NCI-H2171 treated with DMSO at 0.1 percent for 48 hours (cell line): Measurements from ENCODE around the gene ACTL7B.
"Not testable (repeated sequence)": the region's sequence is repeated elsewhere in the genome, so short reads cannot be mapped to it uniquely, and the experiment has no call there.

ENCODE experiments used
- DNase-seq: peaks from one replicate; lab custom pipeline; 2025; lab: John Stamatoyannopoulos, UW

The ACTL7B gene

DNA sequence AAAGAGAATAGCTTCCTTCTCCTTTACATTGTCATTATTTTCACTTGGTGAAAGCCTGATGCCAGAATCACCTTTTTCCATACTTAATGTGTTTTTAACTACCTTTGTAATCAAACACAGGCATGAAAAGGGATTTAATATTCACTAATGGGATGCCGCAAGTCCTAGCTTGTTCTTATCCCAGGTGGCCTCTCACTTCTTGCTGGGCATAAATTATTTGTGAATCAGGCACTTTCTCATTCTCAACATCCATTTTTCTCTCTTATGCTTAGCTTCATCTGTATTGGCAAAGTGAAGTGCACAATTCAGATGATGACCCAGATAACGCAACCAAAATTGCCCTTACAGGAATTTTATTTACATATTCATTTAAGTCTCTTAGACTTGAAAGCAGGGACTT is 10.9 kb downstream of the ACTL7B start:
- peak; percentile 95 for DNase-seq

- DNase-seq: peak; percentile 86
Measured at GRCh38 chr9:108844391-108844790, 11.4 kb downstream of the ACTL7B start.

- peak; percentile 24 for DNase-seq
Measured at GRCh38 chr9:108842610-108843295, 13.0 kb downstream of the ACTL7B start.

GRCh38 chr9:108839561-108839960 is 16.2 kb downstream of the ACTL7B start:
- DNase-seq: not testable (repeated sequence)

DNA sequence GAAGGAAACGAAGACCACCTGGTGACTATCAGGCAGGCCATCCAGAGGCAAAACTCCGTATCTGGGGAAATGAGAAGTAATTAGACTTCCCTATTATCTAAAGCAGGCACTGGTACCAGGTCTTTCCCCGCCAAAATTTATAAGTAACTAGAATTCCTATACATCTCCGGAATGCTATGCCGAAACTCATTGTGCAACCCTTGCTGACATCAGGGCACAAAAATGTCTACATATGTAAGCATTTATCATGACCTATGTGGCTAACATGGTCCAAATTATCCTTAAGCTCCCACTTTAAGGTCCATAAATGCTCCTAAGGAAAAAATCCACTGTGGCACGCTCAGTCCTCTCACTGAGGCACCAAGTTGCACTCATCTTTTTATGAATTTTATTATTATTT is 17.8 kb downstream of the ACTL7B start:
- no peak for DNase-seq

- no peak for DNase-seq
Measured at GRCh38 chr9:108837530-108837929, 18.3 kb downstream of the ACTL7B start.

DNA sequence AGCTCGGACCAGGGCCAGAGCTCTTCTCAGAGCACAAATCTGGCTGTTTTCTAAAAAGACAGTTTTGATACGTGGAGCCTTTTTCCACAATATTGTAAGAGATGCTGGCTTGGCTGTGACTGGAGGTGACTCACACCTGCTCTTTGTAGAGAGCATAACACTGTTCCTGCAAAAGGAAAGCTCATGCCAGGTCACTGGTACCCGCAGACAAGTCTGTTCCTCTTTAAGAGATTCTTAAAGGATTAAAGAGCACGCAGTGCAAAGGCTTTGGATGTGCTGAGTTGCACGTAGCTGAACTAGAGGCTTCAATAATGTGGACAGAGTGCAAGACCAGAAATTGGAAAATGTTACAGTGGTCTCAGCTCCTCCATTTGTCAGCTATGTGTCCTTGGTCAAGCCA is 19.0 kb downstream of the ACTL7B start:
- no peak for DNase-seq

GRCh38 chr9:108836319-108836718 is 19.5 kb downstream of the ACTL7B start:
- peak; percentile 40 for DNase-seq

GRCh38 chr9:108835831-108836230 is 20.0 kb downstream of the ACTL7B start:
- no peak for DNase-seq

- no peak for DNase-seq
Measured at GRCh38 chr9:108834959-108835665, 20.7 kb downstream of the ACTL7B start.

GRCh38 chr9:108832179-108832500 is 23.6 kb downstream of the ACTL7B start:
- peak; percentile 15 for DNase-seq

GRCh38 chr9:108831496-108832178 is 24.1 kb downstream of the ACTL7B start:
- no peak for DNase-seq

DNA sequence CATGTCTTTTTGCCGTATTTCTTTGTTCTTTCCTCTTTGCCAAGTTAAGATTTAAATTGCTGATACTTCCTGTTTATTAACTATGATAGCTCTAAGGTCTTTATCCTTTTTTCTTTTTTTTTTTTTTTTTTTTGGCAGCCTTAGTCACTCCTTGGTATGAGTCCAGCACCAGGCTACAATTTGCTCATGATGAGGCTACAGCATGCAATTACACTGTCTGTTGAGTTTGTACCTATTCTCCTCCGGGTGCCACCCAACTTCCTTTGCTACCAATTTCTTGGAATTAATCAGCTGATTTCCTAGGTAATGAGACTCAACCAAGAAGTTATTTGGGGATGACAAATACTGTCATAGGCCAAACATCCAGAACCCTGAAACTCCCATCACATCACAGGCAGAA is 25.5 kb downstream of the ACTL7B start:
- no peak for DNase-seq

- no peak for DNase-seq
Measured at GRCh38 chr9:108823829-108824228, 32.0 kb downstream of the ACTL7B start.

DNA sequence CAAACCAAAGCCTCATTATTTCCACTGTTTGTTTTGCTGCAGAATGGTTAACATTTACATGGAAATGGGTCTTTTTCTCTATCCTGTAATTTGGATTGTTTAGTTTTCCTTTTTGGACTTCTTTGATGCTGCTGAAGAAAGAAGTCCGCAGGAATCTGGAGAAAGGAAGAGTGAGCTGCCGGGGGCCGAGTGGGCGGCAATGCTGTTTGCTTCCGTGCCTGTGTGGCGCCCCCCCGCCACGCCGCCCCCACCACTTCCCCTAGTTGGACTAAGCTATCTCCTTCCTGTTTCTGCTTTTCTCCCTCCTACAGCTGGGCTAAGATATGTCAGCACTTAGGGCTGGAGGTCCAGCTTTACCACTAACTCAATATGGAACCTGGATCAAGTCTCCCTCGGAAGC is 39.7 kb downstream of the ACTL7B start:
- DNase-seq: no peak

- DNase-seq: no peak
Measured at GRCh38 chr9:108815156-108815555, 40.6 kb downstream of the ACTL7B start.

GRCh38 chr9:108813951-108814601 is 41.7 kb downstream of the ACTL7B start:
- peak; percentile 9 for DNase-seq

DNA sequence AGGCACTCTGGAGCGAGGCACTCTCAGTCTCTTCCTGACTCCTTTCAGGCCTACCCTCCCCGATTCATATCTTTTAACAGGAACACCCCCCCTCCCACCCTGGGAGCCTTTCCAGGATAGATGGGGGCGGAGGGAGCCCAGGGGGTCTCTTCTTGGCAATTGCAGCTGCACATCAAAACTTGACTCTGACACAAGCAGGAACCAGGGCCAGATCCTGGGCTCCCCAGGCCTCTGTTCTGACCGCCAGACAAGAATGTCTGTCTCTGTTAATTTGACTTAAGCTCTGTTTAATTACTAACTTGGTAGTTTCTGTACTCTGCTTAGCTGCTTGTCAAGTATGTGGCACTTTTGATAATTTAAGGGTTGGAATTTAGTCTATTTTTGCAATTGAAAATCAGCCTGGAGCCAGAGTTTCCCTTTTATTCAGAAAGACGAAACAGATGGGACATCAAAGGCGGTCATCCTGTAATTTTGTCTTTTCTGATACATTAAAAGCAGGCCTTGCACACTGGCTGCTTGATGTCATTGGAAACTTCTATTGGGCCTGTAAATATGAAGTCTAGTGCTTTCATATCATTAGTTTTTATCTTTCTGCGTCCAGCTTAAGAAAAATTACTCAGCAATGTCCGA is 43.3 kb downstream of the ACTL7B start:
- DNase-seq: no peak

DNA sequence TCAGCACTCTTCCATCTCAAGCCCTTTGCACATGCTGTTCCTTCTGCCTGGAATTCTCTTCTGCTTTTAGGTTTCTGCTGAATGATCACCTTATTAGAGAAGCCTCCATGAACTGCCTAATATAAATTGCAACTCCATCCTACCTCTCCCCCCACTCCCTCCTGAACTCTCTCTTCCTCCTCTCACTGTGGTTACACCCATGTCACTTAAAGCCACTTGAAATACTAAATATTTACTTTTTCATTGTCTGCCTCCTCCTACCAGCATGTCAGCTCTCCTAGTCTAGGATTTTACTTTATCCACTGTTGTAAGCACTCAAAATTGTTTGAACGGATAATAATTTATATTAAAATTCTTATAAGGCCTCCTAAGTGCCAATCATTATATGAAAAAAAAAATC is 43.8 kb downstream of the ACTL7B start:
- DNase-seq: no peak

GRCh38 chr9:108809269-108809668 is 46.5 kb downstream of the ACTL7B start:
- no peak for DNase-seq
